Stimulated activated CD8-positive, alpha-beta memory T cell treated with anti-CD3 and anti-CD28 coated beads, Interleukin-2, amount 100 ng/mL, for 48 hours (primary cell): ENCODE results near the gene SREBF2.

Experiments
- DNase-seq, 2 donors: peaks; one replicate each; pipeline ENCODE4 v3.0.0-alpha.2; 2020; ENCODE audit warnings: low read depth in 2 of 2

SREBF2 gene

DNA sequence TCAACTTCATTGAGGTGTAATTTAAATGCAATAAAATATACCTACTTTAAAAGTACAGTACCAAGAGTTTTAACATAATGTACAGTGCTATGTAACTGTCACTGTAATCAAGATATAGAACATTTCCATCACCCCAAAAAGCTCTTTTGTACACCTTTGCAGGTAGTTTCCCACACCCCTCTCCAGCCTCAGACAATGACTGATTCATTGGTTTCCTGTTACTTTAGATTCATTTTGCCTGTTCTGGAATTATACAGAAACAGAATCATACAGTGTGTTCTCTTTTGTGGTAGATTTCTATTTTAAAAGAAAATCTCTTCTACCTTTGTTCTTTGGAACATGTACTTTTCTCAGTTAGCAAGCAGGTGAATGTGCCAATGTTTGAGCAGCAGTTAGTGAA is 43.8 kb downstream of the SREBF2 start:
- DNase-seq: no peak

DNA sequence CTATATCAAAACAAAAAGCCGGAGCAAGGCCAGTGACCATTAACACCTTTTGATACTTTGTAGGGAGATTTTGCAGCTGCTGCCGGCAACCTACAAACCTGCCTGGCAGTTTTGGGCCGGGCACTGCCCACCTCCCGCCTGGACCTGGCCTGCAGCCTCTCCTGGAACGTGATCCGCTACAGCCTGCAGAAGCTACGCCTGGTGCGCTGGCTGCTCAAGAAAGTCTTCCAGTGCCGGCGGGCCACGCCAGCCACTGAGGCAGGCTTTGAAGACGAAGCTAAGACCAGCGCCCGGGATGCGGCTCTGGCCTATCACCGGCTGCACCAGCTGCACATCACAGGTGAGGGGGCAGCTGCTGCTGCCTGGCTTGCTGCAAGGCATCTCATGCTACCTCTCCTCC is 47.7 kb downstream of the SREBF2 start:
- no peak for DNase-seq

DNA sequence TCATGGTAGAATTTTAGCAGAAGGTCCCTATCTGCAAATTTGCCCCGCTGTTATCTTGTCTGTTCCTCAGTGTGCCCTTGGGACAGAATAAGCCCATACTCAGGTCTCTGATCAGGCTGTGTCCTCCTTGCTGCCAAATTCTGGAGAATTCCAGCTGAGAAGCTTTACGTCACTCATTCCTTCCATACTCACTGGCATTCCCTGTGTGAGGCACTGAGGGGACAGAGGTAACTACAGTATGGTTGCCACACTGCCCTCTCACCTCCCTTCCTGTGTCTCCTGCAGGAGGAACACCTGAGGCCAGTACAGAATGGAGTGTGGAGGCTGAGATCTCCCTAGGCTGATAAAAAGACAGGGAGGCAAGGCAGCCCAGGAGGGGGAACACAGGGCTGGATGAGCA is 50.5 kb downstream of the SREBF2 start:
- no peak for DNase-seq

DNA sequence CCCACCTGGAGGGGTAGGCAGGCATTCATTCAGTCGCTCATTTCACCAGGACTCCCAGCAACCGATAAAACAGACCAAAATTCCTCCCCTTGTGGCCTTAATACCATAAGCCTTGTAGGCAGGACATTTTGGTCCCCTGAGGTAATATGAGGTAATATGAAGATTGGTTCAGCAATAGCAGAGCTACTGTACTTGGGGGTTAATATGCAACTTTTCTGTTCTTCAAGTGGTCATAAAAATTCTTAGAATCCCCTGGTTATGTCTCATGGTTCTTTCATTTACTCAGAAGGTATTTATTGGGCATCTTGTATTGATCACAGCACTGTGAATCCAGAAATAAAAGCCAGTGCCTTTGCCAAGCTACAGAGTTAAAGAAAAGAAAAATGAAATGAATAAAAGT is 52.2 kb downstream of the SREBF2 start:
- no peak for DNase-seq

DNA sequence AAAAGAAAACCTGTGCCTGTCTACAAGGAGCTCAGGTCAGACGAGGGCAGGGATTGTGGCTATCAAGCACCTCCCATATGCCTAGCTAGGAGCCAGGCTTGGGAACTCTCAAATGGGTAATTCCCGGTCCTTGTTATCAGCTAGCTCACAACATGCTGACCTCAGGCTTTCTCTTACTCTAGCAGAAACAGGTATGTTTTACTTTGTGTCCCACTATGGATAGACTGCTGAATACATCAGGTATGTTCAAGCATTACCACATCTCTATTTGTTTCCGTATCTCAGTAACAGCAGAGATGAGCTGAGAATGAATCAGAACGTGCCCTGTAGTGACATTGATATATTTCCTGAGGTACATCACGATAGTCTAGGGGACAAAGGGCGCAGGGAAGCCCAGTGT is 52.6 kb downstream of the SREBF2 start:
- DNase-seq: no peak

DNA sequence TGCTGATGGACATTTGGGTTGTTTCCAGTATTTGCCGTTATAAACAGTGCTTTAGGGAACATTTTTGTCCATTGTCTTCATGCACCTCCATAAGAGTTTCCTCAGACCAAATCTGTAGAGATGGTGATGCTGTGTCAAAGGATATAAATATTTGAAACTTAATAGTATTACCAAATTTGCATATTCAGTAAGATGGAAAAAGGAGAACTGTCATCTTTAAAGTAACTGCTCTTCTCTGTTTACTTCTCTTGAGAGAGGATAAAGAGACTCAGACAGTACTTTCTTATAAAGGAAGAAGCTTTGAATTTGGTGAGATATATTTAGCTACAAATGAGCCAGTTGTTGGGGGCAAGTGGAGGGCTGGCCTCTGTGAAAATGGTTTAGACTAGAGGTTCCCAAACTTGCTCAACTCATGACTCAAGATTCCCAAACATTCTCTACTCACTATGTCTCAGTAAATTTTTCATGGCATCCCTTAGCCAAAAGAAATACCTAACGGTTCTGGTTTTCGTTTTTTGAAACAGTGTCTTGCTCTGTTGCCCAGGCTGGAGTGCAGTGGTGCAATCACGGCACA is 55.8 kb downstream of the SREBF2 start:
- DNase-seq: no peak

DNA sequence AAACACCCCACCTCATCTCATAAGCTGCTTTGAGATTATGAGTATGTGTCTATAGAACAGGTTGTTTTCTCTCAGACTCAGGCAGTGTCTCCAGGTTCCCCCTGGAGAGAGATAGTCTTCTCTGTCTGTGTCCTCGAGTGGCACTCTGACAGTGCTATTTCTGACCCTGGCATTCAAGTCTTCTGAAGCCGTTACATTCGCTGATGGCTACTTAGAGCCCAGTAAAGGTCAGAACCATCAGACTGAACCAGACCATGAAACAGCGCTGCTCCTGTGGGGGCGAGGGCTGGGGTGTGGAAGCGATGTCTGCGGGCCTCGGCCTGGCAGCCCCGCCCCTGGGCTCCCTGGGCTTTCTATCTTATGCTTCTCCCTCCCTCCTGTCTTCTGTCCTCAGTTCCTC is 58.5 kb downstream of the SREBF2 start:
- no peak for DNase-seq

DNA sequence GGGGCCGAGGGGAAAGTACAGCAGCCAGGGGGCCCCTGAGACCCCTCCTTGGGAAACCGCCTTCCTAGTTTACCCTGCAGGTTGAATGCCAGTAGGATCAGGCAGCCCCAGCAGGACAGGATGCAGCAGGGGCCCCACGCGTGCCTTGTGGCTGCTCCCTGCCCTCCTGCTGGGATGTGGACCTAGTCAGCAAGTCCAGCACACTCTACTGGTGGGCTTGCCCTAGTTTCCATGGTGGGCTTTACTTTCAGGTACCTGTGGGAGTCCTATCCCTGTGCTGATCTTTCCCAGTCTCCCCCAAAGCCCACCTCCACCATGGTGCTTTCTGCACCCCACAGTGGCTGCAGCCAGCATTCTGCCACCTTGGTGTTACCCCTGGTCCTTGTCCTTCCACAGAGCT is 59.8 kb downstream of the SREBF2 start:
- DNase-seq: no peak

DNA sequence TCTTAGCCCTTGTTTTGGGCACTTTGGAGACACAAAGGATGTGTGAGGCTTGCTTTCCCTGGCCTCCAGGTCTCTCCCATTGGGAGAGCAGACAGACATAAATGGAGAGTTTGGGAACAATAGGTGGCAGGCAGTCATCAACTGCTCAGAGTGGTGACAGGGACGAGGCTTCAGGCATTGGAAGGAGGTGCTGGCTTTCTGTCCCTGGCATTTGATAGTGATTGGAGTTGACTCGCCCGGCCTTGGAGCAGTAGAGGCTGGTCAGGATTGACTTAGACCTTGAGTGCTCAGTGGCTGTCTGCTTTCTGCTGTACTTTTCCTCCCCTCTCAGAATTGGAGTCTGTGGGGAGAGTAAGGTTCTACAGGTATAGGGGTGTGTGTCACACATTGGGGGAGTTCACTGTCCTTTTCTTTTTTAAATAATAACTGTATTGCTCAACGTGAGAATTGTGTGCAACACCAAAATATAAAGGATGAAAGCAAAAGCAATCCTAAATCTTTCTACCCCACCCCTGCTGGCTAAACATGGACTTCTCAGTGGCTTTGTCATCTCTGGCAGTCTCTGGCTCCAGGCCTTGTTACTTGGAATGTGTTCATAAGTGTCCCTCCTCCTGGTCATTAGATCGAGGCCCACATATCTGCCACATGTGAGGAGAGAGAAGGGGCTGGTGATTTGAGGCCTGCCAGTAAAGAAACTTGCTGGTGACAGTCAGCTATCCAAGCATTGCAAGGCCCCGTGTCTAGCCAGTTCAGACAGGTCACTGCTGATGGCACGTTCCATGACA is 60.9 kb downstream of the SREBF2 start:
- no peak for DNase-seq

DNA sequence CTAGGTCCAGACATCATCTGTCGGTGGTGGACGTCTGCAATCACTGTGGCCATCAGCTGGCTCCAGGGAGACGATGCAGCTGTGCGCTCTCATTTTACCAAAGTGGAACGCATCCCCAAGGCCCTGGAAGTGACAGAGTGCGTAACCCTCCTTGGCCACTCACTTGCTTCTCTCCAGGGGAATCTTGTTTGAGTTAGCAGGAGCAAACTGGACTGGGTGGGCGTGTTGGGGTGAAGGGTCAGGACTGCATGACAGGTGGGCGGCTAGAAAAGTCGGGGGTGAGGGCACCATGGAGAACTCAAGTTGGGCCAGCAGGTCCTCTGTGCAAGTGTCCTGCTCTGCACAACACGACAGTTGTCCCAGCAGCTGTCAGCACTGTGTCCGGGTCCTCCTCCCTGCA is 65.7 kb downstream of the SREBF2 start:
- DNase-seq: no peak

DNA sequence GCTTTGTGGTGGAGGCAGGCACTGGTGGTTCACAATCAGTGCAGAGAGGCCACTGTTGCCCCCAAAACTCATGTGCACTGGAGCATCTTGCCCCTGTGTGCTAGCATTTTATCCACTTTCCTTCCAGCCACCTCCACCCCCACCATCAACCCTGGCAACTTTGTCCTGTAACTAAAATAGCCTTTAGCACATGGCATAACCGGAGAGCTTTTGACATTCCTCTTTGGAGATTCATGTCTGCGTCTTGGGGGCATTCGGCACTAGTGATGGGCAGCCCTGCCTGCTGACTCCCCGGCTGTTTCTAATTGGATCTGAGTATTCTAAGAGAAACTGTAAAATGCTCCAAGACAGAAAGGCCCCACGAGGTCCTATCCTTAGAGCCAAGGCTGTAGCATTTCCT is 66.2 kb downstream of the SREBF2 start:
- DNase-seq: no peak

DNA sequence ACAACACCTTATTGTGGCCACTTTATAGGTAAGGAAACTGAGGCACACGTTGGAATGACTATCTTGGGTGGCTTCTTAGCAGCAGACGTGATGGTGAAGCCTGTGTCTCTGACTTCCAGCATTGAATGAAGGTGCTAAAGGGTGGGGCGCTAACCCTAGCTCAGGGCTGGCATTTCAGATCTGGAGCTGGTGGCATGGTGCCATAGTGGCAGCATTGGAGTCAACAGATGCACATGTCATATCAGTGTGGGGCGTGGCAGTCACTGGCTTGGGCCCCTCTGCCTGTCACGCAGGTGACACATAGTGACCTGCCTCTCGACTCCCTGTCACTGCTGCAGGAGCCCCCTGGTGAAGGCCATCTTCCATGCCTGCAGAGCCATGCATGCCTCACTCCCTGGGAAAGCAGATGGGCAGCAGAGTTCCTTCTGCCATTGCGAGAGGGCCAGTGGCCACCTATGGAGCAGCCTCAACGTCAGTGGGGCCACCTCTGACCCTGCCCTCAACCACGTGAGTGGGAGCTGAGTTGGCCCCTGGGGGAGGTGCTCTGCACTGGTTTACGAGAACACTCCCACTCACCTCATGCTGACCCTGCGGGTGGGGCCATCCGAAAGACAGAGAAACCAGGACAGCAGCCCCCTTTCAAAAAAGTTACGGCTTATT is 67.2 kb downstream of the SREBF2 start:
- DNase-seq: no peak

DNA sequence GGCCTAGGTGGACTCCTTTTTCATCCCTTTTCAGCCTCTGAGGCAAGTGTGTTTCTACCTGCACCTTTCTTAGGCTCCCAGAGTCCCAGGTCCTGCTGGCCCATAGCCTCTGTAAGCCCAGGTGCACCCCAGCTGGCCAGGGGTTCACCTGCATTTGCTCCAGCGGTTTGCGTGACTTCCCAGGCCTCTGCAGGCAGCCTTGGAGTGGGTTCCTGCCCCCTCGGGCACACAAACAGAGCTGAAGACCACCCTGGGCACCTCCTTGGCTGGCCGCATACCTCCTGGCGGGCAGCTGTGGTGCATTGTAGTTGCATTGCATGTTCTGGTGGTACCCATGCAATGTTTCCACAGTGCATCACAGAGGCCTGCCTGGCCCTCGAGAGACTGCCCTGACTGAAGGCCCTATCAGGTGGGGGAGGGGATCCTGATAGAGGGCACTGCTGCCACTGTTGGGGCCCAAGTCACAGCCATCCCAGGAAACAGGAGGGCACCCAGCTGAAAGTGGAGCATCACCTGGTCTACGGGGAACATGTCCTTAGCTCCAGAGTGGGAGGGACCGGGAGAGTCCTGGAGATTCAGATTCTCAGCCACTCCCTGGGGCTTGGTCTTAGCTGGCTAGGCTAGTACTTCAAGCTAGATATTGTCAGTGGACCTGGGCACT is 67.9 kb downstream of the SREBF2 start:
- DNase-seq: no peak

DNA sequence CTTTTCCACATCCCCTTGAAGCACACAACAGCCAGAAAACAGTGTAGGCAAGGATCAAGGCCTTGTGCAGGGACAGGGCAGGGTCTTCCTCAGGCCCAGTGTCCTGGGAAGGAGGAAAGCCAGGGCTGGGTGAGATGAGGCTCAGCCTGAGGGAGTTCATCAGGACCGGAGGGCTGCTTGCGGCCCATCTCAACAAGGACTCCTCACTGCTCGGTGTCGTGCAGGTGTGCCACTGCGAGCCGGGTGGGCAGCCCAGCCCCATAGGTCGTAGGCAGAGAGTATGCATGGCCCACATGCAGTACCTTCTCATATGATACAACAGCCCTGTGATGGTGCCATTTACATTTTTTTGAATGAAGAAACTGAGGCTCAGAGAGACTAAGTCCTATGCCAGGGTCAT is 69.1 kb downstream of the SREBF2 start:
- no peak for DNase-seq

DNA sequence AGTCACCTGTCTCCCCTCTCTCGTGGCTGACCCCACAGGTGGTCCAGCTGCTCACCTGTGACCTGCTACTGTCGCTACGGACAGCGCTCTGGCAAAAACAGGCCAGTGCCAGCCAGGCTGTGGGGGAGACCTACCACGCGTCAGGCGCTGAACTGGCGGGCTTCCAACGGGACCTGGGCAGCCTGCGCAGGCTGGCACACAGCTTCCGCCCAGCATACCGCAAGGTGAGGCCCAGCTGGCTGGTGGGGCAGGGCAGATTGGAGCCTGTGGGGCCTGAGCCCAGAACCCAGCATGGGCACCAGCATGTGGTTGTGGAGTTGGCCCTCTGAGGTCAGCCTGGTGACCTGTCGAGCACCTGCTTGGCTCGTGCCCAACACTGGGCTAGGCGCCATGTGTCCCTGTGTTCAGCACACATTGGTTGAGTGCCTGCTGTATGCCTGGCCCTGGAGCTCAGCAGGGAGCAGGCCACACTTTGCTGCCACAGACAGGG is 70.1 kb downstream of the SREBF2 start:
- DNase-seq: no peak

DNA sequence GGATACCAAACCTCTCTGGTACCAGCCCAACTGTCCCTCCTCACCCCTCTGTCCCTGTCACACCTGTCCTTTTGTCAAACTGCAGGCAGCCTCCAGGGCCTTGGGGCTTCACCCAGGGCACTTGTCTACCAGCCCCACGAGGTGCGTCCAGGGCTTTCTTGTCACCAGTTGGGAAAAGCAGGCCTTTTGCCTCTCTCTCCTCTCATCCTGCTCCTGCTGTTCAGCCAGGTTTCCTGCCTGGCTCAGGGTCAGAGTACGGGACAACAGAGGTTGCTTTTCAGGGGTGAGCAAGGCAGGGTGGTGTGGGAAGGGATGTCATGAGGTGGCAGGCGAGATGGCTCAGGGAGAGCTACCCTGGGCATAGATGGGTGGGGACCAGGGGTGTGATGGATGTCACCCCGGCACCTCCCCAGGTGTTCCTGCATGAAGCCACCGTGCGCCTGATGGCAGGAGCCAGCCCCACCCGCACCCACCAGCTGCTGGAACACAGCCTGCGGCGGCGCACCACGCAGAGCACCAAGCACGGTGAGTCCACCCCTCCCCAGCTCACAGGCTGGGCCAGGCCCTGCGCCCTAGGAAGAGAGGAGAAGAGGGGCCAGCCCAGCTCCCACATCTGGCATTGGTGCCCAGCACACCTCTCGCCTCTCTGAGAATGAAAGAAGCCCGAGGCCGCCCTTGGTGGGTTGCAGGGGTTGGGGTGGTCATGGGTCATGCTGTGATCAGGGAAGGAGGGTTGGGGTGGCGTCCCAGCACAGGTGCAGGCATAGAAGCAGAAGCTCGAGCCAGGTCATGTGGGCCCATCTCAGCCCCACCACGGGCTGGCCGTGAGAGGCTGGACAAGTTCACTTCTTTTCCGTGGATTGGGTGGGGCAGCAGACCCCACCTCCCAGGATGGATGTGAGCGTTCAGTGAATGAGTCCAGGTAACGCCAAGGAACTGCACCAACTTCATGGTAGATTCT is 71.8 kb downstream of the SREBF2 start:
- no peak for DNase-seq

DNA sequence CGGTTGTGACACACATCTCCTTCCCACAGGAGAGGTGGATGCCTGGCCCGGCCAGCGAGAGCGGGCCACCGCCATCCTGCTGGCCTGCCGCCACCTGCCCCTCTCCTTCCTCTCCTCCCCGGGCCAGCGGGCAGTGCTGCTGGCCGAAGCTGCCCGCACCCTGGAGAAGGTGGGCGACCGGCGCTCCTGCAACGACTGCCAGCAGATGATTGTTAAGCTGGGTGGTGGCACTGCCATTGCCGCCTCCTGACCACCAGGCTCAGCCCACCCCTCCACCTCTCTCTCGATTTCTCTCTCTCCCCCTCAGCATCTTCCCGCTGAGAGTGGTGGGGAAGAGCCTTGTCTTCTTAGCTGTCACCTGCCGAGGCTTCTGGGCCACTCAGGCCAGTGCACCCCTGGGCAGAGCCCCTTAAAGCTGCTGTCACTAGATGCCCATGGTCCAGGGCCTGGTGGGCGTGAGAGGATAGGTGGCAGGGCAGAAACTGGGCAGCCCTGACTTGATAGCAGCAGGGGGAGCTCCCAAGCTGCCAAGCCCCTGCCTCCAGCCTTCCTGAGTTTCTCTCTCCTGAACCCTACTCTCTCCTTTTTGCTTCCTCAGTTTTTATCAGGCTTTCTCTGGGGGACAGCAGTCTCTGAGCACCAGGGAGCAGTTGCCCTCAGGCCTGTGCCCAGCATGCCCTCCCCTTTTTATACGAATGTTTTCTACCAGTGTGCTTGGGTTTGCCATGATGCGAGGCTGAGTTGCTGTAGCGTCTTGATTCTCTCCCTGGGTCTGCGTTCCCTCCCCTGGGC is 72.7 kb downstream of the SREBF2 start:
- no peak for DNase-seq

DNA sequence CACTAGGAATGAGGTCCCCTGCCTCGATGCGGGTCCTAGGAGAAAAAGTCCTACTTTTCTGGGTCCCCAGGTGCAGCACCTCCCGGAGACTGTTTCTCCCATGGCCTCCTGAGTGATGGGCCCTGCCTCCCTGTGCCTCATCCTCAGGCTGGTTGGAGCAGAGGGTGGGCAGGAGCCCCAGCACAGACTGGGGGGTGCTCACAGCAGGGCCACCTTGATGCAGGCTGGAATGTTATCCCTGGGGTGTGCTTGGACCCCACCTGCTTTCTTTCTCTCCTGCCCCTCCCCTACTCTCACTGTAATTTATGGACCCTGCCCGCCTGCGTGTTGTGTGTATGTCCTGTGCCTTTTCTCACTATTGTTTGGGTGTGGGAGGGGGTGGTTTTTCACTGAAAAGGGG is 73.9 kb downstream of the SREBF2 start:
- no peak for DNase-seq

DNA sequence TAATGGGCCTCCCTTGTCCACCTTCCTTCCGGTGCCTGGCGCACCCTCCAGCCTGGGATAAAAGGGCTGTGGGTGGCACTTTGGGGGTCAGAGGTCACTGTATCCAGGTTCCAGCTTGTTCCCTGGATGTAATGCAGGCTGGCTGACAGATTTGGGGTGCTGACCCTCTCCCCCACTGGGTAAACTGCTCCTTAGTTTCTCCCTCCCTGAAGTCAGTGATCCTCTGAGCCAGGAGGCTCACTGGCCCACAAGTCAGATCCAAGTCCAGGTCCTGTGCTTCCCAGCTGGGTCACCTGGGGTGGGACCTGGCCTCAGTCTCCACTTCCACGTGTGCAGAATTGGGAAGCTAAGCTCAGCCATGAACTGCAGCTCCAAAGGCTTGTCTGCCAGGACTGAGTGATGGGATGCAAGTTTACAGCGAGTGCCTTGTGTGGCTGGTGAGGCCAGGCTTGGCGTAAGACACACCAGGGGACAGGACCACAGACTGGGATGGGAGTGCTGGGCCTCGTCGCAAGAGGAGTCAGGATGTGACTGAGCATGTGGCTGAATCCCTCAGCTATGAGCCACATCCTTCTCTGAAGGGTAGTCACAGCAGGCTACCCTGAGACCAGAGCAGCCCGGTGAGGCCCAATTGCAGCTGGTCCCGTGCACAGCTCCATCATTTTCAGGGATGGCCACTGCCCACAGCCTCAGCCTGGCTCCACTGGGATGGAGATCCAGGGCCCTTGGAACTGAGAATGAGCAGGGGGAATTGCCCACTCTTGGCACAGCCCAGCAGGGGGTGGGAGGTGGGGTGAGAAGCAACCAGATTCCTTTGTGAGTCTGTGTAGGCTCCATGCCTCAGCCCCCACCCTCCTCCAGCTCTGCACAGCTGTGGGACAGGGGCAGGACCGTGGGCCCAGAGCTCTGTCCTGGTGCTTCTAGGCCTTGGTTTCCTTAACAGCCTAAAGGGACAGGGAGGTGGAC is 74.8 kb downstream of the SREBF2 start:
- no peak for DNase-seq
